B cell (primary cell): ENCODE results near the gene TEX261.

Experiments
- CTCF ChIP-seq: fragments of 200-600 bp; IDR thresholded peaks from one replicate; pipeline ENCODE4 v1.8.0; 2022; ENCODE audit warnings: antibody characterized with exemption, mild to moderate bottlenecking
- EZH2 ChIP-seq: IDR thresholded peaks from 2 replicates; pipeline ENCODE4 v1.6.1; 2012; ENCODE audit warnings: borderline replicate concordance, low read depth, mild to moderate bottlenecking, moderate library complexity, low read length; ENCODE audit not compliant: insufficient read depth, poor library complexity, severe bottlenecking

- no peak for TF ChIP-seq EZH2
- TF ChIP-seq CTCF, result no peak
Observed at GRCh38 chr2:70994009-70994698, 519 bp downstream of the TEX261 start.
